ENCODE measurements around the gene PRAMEF17. TPM values are rescaled to one million over a fixed set of nuclear protein-coding genes. Genes with fewer than 3 reads are reported as not detected.
"Not testable (repeated sequence)": the region's sequence is repeated elsewhere in the genome, so short reads cannot be mapped to it uniquely, and the experiment has no call there.

The PRAMEF17 gene
- not detected for polyA plus RNA-seq (2012; ENCODE audit: missing spikeins)

- DNase-seq (ENCODE audit: insufficient read length); FAIRE-seq: not testable (repeated sequence)
These were observed at the start of gene PRAMEF17 for GRCh38 chr1:13389332-13389731. PRAMEF17 (plus strand) TSS chr1:13389632; CDS start chr1:13389658, 26 bp downstream.

- not testable (repeated sequence) for DNase-seq (ENCODE audit: insufficient read length); FAIRE-seq
These were observed 46.9 kb upstream of the PRAMEF17 start for GRCh38 chr1:13342496-13342895.

- not testable (repeated sequence) for FAIRE-seq; DNase-seq (ENCODE audit: insufficient read length)
These were observed 42.4 kb upstream of the PRAMEF17 start, which contains the start of gene PRAMEF14 for GRCh38 chr1:13347034-13347433. PRAMEF14 (minus strand) TSS chr1:13347134; CDS start chr1:13345314, 1,820 bp downstream.

- DNase-seq (ENCODE audit: insufficient read length); FAIRE-seq: not testable (repeated sequence)
These were observed 36.0 kb upstream of the PRAMEF17 start for GRCh38 chr1:13353476-13353875.

GRCh38 chr1:13354475-13354874, 35.0 kb upstream of the PRAMEF17 start:
- DNase-seq (ENCODE audit: insufficient read length); FAIRE-seq: not testable (repeated sequence)

- not testable (repeated sequence) for FAIRE-seq
- peak; percentile 1 for DNase-seq (ENCODE audit: insufficient read length)
These were observed 32.7 kb upstream of the PRAMEF17 start for GRCh38 chr1:13356774-13357173.

- not testable (repeated sequence) for DNase-seq (ENCODE audit: insufficient read length); FAIRE-seq
These were observed 27.1 kb upstream of the PRAMEF17 start for GRCh38 chr1:13362364-13362763.

- FAIRE-seq; DNase-seq (ENCODE audit: insufficient read length): not testable (repeated sequence)
These were observed 24.5 kb upstream of the PRAMEF17 start for GRCh38 chr1:13364928-13365327.

GRCh38 chr1:13366536-13366935, 22.9 kb upstream of the PRAMEF17 start:
- FAIRE-seq; DNase-seq (ENCODE audit: insufficient read length): not testable (repeated sequence)

- not testable (repeated sequence) for DNase-seq (ENCODE audit: insufficient read length); FAIRE-seq
These were observed 20.9 kb upstream of the PRAMEF17 start for GRCh38 chr1:13368544-13368943.

- FAIRE-seq; DNase-seq (ENCODE audit: insufficient read length): not testable (repeated sequence)
These were observed 10.4 kb upstream of the PRAMEF17 start for GRCh38 chr1:13378983-13379382.

GRCh38 chr1:13380380-13380779, 9.1 kb upstream of the PRAMEF17 start:
- FAIRE-seq; DNase-seq (ENCODE audit: insufficient read length): not testable (repeated sequence)

- not testable (repeated sequence) for FAIRE-seq; DNase-seq (ENCODE audit: insufficient read length)
These were observed 3.6 kb downstream of the PRAMEF17 start for GRCh38 chr1:13393004-13393403.

- not testable (repeated sequence) for FAIRE-seq
These were observed 5.3 kb downstream of the PRAMEF17 start for GRCh38 chr1:13394761-13395160.

GRCh38 chr1:13395311-13395710, 5.9 kb downstream of the PRAMEF17 start:
- FAIRE-seq; DNase-seq (ENCODE audit: insufficient read length): not testable (repeated sequence)

More at GRCh38 chr1:13394761-13395160, 5.3 kb downstream of the PRAMEF17 start:
- DNase-seq (ENCODE audit: insufficient read length) = not testable (repeated sequence)

GRCh38 chr1:13407811-13408210, 18.4 kb downstream of the PRAMEF17 start:
- DNase-seq (ENCODE audit: insufficient read length) = no peak
- no peak for FAIRE-seq
- TF ChIP-seq POLR2AphosphoS5 (IDR thresholded peaks at IDR 0.05; ENCODE audit: low read depth, low read length) = no peak
- TF ChIP-seq TAF1 (IDR thresholded peaks at IDR 0.05; ENCODE audit: borderline replicate concordance, low read depth, low read length) = no peak
- TF ChIP-seq POLR2A (IDR thresholded peaks at IDR 0.05; ENCODE audit: low read depth, low read length) = no peak

GRCh38 chr1:13410150-13410549, 20.7 kb downstream of the PRAMEF17 start, which contains the start of gene PRAMEF20:
PRAMEF20 (plus strand) TSS chr1:13410450; CDS start chr1:13416355, 5,905 bp downstream.
- DNase-seq (ENCODE audit: insufficient read length); FAIRE-seq: not testable (repeated sequence)
